Measurements from ENCODE around the gene RASL10B. TPM values are rescaled to one million over a fixed set of nuclear protein-coding genes. Genes with fewer than 3 reads are reported as not detected.

RASL10B gene
- total RNA-seq, 1 experiment from 2014 or later = 4.3 TPM

GRCh38 chr17:35715416-35715815 lies 16.0 kb upstream of the RASL10B start:
- POLR2A ChIA-PET = interaction anchor here (0.6 kb wide), 1 partner anchor 43 kb away, joined by 5 read pairs; no protein-coding TSS in a partner anchor
- Histone ChIP-seq H3K4me1 (ENCODE audit: control insufficient read depth, insufficient read depth, low read length) (no peaks in the 10 kb centered on the region), H3K9me3 (ENCODE audit: control insufficient read depth, insufficient read depth, low read depth, low read length) (no peaks in the 10 kb centered on the region), H3K27me3 (ENCODE audit: control insufficient read depth, insufficient read depth, low read length) (no peaks in the 10 kb centered on the region), H3K36me3 (ENCODE audit: control insufficient read depth, insufficient read depth, low read length) (peaks cover 60% of the 10 kb centered on the region), H3K4me3 (ENCODE audit: low read depth in 2 of 2, low read length in 2 of 2) (no peak overlapping the region), H3K27ac (ENCODE audit: low read length) (no peak overlapping the region)
- no TSS peak for BruUV-seq (replicated peaks)
- no peak for DNase-seq (ENCODE audit: low read depth, low spot score)
- ATAC-seq = no peak
- TF ChIP-seq TCF7L2 (IDR thresholded peaks at IDR 0.05; ENCODE audit: low read depth, low read length) (no peak), SIN3A (IDR thresholded peaks at IDR 0.05; ENCODE audit: borderline replicate concordance, insufficient read depth, low read depth, low read length) (no peak), REST (IDR thresholded peaks at IDR 0.05; ENCODE audit: insufficient read depth in 1 of 2, low read depth in 2 of 2, low read length in 1 of 2) (no peak), POLR2AphosphoS5 (IDR thresholded peaks at IDR 0.05; ENCODE audit: low read depth, low read length) (no peak), CTCF (IDR thresholded peaks at IDR 0.05) (no peak)
- CTCF ChIA-PET = interaction anchor here (0.5 kb wide), 1 partner anchor 16 kb away, joined by 6 read pairs; the partner anchor contains the start of gene RASL10B
- intact Hi-C loops (cut with micrococcal nuclease; ENCODE audit: unreplicated experiment) (no loop called here), in situ Hi-C loops (cut with HindIII; ENCODE audit: low pct_unique_long_range_greater_than_20kb, low sequenced_read_pairs) (no loop called here)

- intact Hi-C loops (cut with micrococcal nuclease; ENCODE audit: unreplicated experiment) (no loop called here), in situ Hi-C loops (cut with HindIII; ENCODE audit: low pct_unique_long_range_greater_than_20kb, low sequenced_read_pairs) (no loop called here)
- H3K4me1 ChIP-seq (ENCODE audit: control insufficient read depth, insufficient read depth, low read length) = no peaks in the 10 kb centered on the region
- H3K36me3 ChIP-seq (ENCODE audit: control insufficient read depth, insufficient read depth, low read length) = peaks cover 60% of the 10 kb centered on the region
- H3K9me3 ChIP-seq (ENCODE audit: control insufficient read depth, insufficient read depth, low read depth, low read length) = no peaks in the 10 kb centered on the region
- H3K27ac ChIP-seq (ENCODE audit: low read length) = no peak overlapping the region
- DNase-seq (ENCODE audit: low read depth, low spot score) (no peak), ATAC-seq (no peak)
- no peak overlapping the region for H3K4me3 ChIP-seq (ENCODE audit: low read depth in 2 of 2, low read length in 2 of 2)
- POLR2A ChIA-PET = no interaction called here
- no TSS peak for BruUV-seq (replicated peaks)
- H3K27me3 ChIP-seq (ENCODE audit: control insufficient read depth, insufficient read depth, low read length) = no peaks in the 10 kb centered on the region
- TF ChIP-seq CTCF (IDR thresholded peaks at IDR 0.05) (no peak), REST (IDR thresholded peaks at IDR 0.05; ENCODE audit: insufficient read depth in 1 of 2, low read depth in 2 of 2, low read length in 1 of 2) (no peak), POLR2AphosphoS5 (IDR thresholded peaks at IDR 0.05; ENCODE audit: low read depth, low read length) (no peak), TCF7L2 (IDR thresholded peaks at IDR 0.05; ENCODE audit: low read depth, low read length) (no peak), SIN3A (IDR thresholded peaks at IDR 0.05; ENCODE audit: borderline replicate concordance, insufficient read depth, low read depth, low read length) (no peak)
- CTCF ChIA-PET = no interaction called here
These were observed 15.3 kb upstream of the RASL10B start for GRCh38 chr17:35716173-35716572.

Data from Panc1 (cell line).